ENCODE data around the gene CREB1.

The CREB1 gene

DNA sequence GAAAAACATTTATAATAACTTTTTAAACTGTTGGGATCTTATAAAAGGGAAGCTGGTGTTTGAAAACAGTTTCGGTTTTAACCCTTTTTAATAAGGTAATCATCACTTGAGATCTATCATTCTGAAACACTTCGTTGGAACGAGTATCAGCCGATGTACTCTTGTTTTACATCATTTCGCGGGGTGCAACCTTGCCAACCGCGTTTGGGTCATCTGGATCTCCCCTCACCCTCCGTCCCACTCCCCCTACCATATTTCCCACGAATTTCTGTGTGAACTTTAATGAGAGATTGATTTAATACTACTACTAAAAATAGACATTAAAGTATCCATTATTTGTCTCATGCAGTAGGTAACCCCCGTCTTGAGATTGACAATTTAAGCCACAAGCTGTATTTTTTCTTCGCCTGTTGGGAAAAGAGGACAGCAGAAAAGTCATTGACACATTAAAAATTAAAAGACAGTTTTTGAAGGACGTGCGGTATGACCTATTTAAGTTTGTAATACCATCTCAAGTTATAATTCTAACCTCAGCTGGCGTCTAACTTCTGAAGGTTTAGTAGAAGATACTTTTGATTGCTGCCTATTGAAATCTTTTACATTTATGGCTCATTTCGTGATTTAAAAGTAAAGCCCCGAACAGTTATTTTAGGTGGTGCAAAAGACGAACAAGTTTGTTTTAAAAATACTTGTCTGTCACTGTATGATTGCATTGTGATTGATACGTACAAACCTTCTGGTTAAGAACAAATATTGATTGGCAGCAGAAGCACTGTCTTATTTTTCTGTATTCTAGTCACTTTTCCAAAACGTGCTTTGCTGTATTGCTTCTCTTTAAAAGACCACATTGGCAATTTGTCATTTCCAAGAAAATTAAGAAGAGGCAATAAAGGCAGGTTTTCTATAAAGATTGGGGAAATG, 1.5 kb downstream of the CREB1 start:
- no peaks in the 10 kb centered on the region for H3K9me3 ChIP-seq (ENCODE audit: insufficient read depth, low read depth, low read length)
- WGBS (ENCODE audit: extremely low coverage, insufficient coverage, insufficient read length): no CpG with 5 or more reads among the region's 20 CpGs
- H3K9ac ChIP-seq (ENCODE audit: low read length): no peak overlapping the region
- no peak overlapping the region for H2AK5ac ChIP-seq (ENCODE audit: low read length)
- H3K4me2 ChIP-seq (ENCODE audit: low read length): peak overlapping the region; percentile 60
- H2BK5ac ChIP-seq (ENCODE audit: low read depth, low read length, poor library complexity): no peak overlapping the region
- H3K27me3 ChIP-seq (ENCODE audit: insufficient read depth, low read length): no peaks in the 10 kb centered on the region
- peak in 1 of 2 donors; percentile 18 for DNase-seq
- peaks cover 0 to 6% of the 10 kb centered on the region in 2 experiments for H3K4me1 ChIP-seq (ENCODE audit: control insufficient read depth in 1 of 2, insufficient read depth in 2 of 2, low read length in 2 of 2)
- H3K23ac ChIP-seq (ENCODE audit: low read length): no peak overlapping the region
- no peak overlapping the region for H4K91ac ChIP-seq (ENCODE audit: low read depth, low read length)
- no peak overlapping the region for H4K8ac ChIP-seq (ENCODE audit: low read depth, low read length)
- H2BK12ac ChIP-seq (ENCODE audit: low read length): no peak overlapping the region
- H4K12ac ChIP-seq (ENCODE audit: low read depth, low read length): no peak overlapping the region
- H3K79me2 ChIP-seq (ENCODE audit: control insufficient read depth, insufficient read depth, low read length, poor library complexity): peaks cover 19% of the 10 kb centered on the region
- peak overlapping the region; percentile 91 for H3K4ac ChIP-seq (ENCODE audit: low read depth, low read length)
- peaks cover 14% of the 10 kb centered on the region for H3K79me1 ChIP-seq (ENCODE audit: low read length)
- peaks cover 2 to 3% of the 10 kb centered on the region in 2 experiments for H3K36me3 ChIP-seq (ENCODE audit: control insufficient read depth in 1 of 2, insufficient read depth in 2 of 2, low read length in 2 of 2)
- peak overlapping the region; percentile 69 for H3K4me3 ChIP-seq (ENCODE audit: low read depth, low read length)
- H2AFZ ChIP-seq (ENCODE audit: insufficient read depth, low read length, poor library complexity): no peak overlapping the region
- no peak overlapping the region for H3K18ac ChIP-seq (ENCODE audit: low read length)
- no peak overlapping the region for H2BK120ac ChIP-seq (ENCODE audit: insufficient read depth, low read length, poor library complexity)
- peak overlapping the region; percentile 57 for H3K14ac ChIP-seq (ENCODE audit: low read length)
- H3K27ac ChIP-seq (ENCODE audit: low read depth, low read length): no peak overlapping the region

DNA sequence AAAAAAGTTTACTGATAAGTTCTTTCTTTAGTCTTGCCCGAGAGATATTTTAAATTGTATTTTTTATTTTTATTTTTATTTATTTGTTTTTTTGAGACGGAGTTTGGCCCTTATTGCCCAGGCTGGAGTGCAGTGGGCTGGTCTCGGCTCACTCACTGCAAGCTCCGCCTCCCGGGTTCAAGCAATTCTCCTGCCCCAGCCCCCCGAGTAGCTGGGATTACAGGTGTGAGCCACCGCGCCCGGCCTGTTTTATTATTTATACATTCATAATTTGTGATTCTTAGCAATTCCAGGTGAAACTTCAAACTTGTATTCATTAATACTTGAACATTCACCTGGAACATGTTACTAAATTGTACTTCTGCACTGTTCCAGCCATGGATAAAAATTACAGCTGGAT, 2.9 kb downstream of the CREB1 start:
- H2BK120ac ChIP-seq (ENCODE audit: insufficient read depth, low read length, poor library complexity): no peak overlapping the region
- peaks cover 2 to 3% of the 10 kb centered on the region in 2 experiments for H3K36me3 ChIP-seq (ENCODE audit: control insufficient read depth in 1 of 2, insufficient read depth in 2 of 2, low read length in 2 of 2)
- H3K4ac ChIP-seq (ENCODE audit: low read depth, low read length): peak overlapping the region; percentile 78
- no peak overlapping the region for H2BK5ac ChIP-seq (ENCODE audit: low read depth, low read length, poor library complexity)
- no peak overlapping the region for H3K18ac ChIP-seq (ENCODE audit: low read length)
- H3K79me1 ChIP-seq (ENCODE audit: low read length): peaks cover 14% of the 10 kb centered on the region
- no peak overlapping the region for H3K23ac ChIP-seq (ENCODE audit: low read length)
- H3K9ac ChIP-seq (ENCODE audit: low read length): no peak overlapping the region
- no peaks in the 10 kb centered on the region for H3K9me3 ChIP-seq (ENCODE audit: insufficient read depth, low read depth, low read length)
- DNase-seq: no peak
- H3K4me1 ChIP-seq (ENCODE audit: control insufficient read depth in 1 of 2, insufficient read depth in 2 of 2, low read length in 2 of 2): peaks cover 0 to 6% of the 10 kb centered on the region in 2 experiments
- no peak overlapping the region for H3K4me2 ChIP-seq (ENCODE audit: low read length)
- WGBS (ENCODE audit: extremely low coverage, insufficient coverage, insufficient read length): no CpG with 5 or more reads among the region's 9 CpGs
- H2AFZ ChIP-seq (ENCODE audit: insufficient read depth, low read length, poor library complexity): no peak overlapping the region
- no peak overlapping the region for H3K27ac ChIP-seq (ENCODE audit: low read depth, low read length)
- no peak overlapping the region for H2BK12ac ChIP-seq (ENCODE audit: low read length)
- peaks cover 19% of the 10 kb centered on the region for H3K79me2 ChIP-seq (ENCODE audit: control insufficient read depth, insufficient read depth, low read length, poor library complexity)
- H3K14ac ChIP-seq (ENCODE audit: low read length): no peak overlapping the region
- H4K12ac ChIP-seq (ENCODE audit: low read depth, low read length): no peak overlapping the region
- H3K27me3 ChIP-seq (ENCODE audit: insufficient read depth, low read length): no peaks in the 10 kb centered on the region
- no peak overlapping the region for H2AK5ac ChIP-seq (ENCODE audit: low read length)
- no peak overlapping the region for H4K8ac ChIP-seq (ENCODE audit: low read depth, low read length)
- H4K91ac ChIP-seq (ENCODE audit: low read depth, low read length): no peak overlapping the region
- no peak overlapping the region for H3K4me3 ChIP-seq (ENCODE audit: low read depth, low read length)

DNA sequence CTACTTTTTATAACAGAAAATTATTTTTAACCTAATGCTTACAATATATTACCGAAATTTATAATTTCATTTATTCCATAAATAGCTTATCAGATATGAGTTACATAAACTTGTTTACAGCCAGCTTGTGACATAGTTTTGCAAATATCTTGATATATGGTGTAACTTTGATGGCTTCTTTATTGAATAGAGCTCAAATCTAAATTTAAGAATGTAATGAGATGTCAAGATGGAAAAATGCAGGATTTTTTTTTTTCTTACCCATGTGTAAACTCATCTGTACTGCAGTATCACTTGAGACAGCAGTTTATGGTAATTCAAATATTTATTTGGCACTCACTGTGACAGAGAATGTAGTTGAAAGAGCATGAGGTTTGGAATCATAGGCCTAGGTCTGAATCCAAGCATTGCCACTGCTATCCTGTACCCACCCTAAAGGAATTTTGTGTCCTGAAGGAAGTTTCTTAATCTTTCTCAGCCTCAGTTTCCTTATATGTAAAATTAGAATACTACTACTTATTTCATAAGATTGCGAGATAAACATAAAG, 3.8 kb downstream of the CREB1 start:
- no CpG with 5 or more reads among the region's 2 CpGs for WGBS (ENCODE audit: extremely low coverage, insufficient coverage, insufficient read length)
- H3K9me3 ChIP-seq (ENCODE audit: insufficient read depth, low read depth, low read length): no peaks in the 10 kb centered on the region
- H3K27ac ChIP-seq (ENCODE audit: low read depth, low read length): no peak overlapping the region
- no peak overlapping the region for H3K23ac ChIP-seq (ENCODE audit: low read length)
- no peak overlapping the region for H4K12ac ChIP-seq (ENCODE audit: low read depth, low read length)
- no peak overlapping the region for H2BK12ac ChIP-seq (ENCODE audit: low read length)
- no peak overlapping the region for H4K91ac ChIP-seq (ENCODE audit: low read depth, low read length)
- H2AK5ac ChIP-seq (ENCODE audit: low read length): no peak overlapping the region
- no peak overlapping the region for H4K8ac ChIP-seq (ENCODE audit: low read depth, low read length)
- no peak overlapping the region for H2AFZ ChIP-seq (ENCODE audit: insufficient read depth, low read length, poor library complexity)
- H2BK5ac ChIP-seq (ENCODE audit: low read depth, low read length, poor library complexity): no peak overlapping the region
- H3K9ac ChIP-seq (ENCODE audit: low read length): no peak overlapping the region
- H3K4ac ChIP-seq (ENCODE audit: low read depth, low read length): no peak overlapping the region
- H2BK120ac ChIP-seq (ENCODE audit: insufficient read depth, low read length, poor library complexity): no peak overlapping the region
- no peak overlapping the region for H3K18ac ChIP-seq (ENCODE audit: low read length)
- peaks cover 2 to 3% of the 10 kb centered on the region in 2 experiments for H3K36me3 ChIP-seq (ENCODE audit: control insufficient read depth in 1 of 2, insufficient read depth in 2 of 2, low read length in 2 of 2)
- H3K79me1 ChIP-seq (ENCODE audit: low read length): peaks cover 14% of the 10 kb centered on the region
- DNase-seq: no peak
- no peak overlapping the region for H3K4me2 ChIP-seq (ENCODE audit: low read length)
- H3K79me2 ChIP-seq (ENCODE audit: control insufficient read depth, insufficient read depth, low read length, poor library complexity): peaks cover 19% of the 10 kb centered on the region
- H3K4me3 ChIP-seq (ENCODE audit: low read depth, low read length): no peak overlapping the region
- H3K4me1 ChIP-seq (ENCODE audit: control insufficient read depth in 1 of 2, insufficient read depth in 2 of 2, low read length in 2 of 2): peaks cover 0 to 4% of the 10 kb centered on the region in 2 experiments
- no peaks in the 10 kb centered on the region for H3K27me3 ChIP-seq (ENCODE audit: insufficient read depth, low read length)
- H3K14ac ChIP-seq (ENCODE audit: low read length): no peak overlapping the region

DNA sequence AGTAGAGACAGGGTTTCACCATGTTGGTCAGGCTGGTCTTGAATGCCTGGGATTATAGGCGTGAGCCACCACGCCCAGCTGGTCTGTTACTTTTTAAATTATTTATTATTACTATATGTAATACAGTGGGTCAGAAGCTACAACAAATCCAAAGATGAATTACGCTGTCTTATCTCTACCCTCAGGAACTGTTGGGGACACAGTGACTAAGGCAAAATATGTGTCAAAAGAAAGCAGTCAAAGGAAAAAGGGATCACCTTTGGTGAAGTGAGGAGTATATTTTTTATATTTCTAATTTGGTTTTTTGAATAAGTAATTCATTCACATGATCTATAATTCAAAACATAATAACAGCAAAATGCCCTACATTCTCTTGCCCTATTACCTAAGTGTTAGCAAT, 4.7 kb downstream of the CREB1 start:
- Histone ChIP-seq H4K12ac (ENCODE audit: low read depth, low read length) (no peak overlapping the region), H2BK120ac (ENCODE audit: insufficient read depth, low read length, poor library complexity) (no peak overlapping the region)

More for the DNA sequence above, 4.7 kb downstream of the CREB1 start:
- Histone ChIP-seq H3K4ac (ENCODE audit: low read depth, low read length) (no peak overlapping the region), H3K27ac (ENCODE audit: low read depth, low read length) (no peak overlapping the region), H3K4me1 (ENCODE audit: control insufficient read depth in 1 of 2, insufficient read depth in 2 of 2, low read length in 2 of 2) (no peaks in the 10 kb centered on the region), H3K79me2 (ENCODE audit: control insufficient read depth, insufficient read depth, low read length, poor library complexity) (peaks cover 14% of the 10 kb centered on the region), H3K27me3 (ENCODE audit: insufficient read depth, low read length) (no peaks in the 10 kb centered on the region), H3K23ac (ENCODE audit: low read length) (no peak overlapping the region), H2AK5ac (ENCODE audit: low read length) (no peak overlapping the region), H4K91ac (ENCODE audit: low read depth, low read length) (no peak overlapping the region), H3K4me2 (ENCODE audit: low read length) (no peak overlapping the region), H3K36me3 (ENCODE audit: control insufficient read depth in 1 of 2, insufficient read depth in 2 of 2, low read length in 2 of 2) (peaks cover 2 to 3% of the 10 kb centered on the region in 2 experiments), H3K79me1 (ENCODE audit: low read length) (peaks cover 7% of the 10 kb centered on the region), H3K14ac (ENCODE audit: low read length) (no peak overlapping the region), H3K9me3 (ENCODE audit: insufficient read depth, low read depth, low read length) (no peaks in the 10 kb centered on the region), H2BK12ac (ENCODE audit: low read length) (no peak overlapping the region), H2BK5ac (ENCODE audit: low read depth, low read length, poor library complexity) (no peak overlapping the region), H3K9ac (ENCODE audit: low read length) (no peak overlapping the region), H3K18ac (ENCODE audit: low read length) (no peak overlapping the region), H4K8ac (ENCODE audit: low read depth, low read length) (no peak overlapping the region), H2AFZ (ENCODE audit: insufficient read depth, low read length, poor library complexity) (no peak overlapping the region), H3K4me3 (ENCODE audit: low read depth, low read length) (no peak overlapping the region)
- DNase-seq: no peak
- no CpG with 5 or more reads among the region's 3 CpGs for WGBS (ENCODE audit: extremely low coverage, insufficient coverage, insufficient read length)
